ENCODE results near the gene B3GLCT.
"Not testable (repeated sequence)": the region's sequence is repeated elsewhere in the genome, so short reads cannot be mapped to it uniquely, and the experiment has no call there.

Gene B3GLCT

DNA sequence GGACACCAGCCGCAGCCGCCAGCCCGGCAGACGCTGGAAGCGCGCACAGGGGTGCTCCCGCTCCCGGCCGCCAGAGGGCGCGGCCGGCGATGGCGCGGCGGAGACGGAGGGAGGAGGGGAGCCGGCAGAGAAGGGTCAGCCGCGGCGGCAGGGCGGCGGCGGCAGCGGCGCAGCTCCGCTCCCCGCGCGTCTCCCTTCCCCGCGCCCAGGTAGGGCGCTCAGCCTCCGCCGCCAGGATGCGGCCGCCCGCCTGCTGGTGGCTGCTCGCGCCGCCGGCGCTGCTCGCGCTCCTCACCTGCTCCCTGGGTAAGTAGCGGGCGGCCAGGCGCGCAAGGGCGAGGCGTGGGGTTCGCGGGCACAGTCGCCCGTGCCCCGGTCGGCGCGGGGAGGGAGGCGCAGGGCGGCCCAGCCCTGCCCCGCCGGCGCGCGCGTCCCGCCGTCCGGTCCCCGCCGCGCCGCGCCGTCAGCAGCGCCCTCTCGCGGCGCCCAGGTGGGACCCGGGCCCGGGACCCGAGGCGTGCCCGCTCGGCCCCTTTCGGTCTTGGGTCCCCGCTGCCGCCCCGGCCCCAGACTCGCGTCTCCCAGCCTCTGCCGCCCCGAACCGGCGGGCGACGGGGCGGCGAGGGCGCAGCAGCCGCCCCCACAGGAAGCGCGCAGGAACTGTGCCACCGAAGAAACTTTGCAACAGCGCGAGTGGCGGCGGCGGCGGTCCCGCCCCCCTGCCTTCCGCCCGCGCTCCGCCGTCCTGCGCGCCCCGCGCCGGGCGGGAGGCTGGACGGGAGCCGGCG lies at the start of gene B3GLCT:
Gene B3GLCT (plus strand): TSS at position 127 of the 788 bp plus-strand sequence. CDS start 110 bp downstream, at position 237.
- DNase-seq, result peak; percentile 87

GRCh38 chr13:31150315-31150985 lies 49.3 kb upstream of the B3GLCT start:
- DNase-seq, result no peak

GRCh38 chr13:31151837-31152236 lies 47.9 kb upstream of the B3GLCT start:
- DNase-seq, result no peak

- no peak for DNase-seq
These were observed 44.8 kb upstream of the B3GLCT start for GRCh38 chr13:31154939-31155338.

GRCh38 chr13:31159306-31159705 lies 40.5 kb upstream of the B3GLCT start:
- DNase-seq, result no peak

- peak; percentile 82 for DNase-seq
These were observed 38.8 kb upstream of the B3GLCT start for GRCh38 chr13:31160857-31161556.

DNA sequence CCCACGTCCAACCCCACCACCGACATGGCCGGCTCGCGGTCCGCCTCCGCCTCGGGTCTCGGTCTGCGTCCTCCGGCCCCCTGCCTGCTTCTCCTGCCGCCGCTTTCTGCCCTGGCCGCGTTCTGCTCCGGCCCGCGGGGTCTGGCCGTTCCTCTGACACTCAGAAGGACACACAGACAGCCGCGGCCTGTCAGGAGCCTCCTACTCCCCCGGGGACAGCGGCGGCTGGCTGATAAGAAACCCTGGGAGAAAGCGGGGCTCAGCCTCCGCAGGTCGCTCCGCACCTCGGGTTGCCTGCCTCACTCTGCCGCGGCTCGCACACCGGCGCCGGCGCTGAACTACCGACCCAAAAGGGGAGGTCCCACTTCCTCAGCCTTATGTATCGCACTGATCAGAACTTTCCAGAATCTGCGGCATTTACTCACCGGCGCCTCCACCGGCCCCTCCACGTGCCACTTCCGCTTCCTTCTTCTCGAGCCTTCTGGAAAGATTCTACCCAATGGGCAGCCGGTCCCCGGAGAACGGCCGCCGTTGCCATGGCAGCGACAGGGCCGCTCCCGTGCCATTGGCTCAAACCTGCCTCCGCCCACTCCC lies 38.1 kb upstream of the B3GLCT start, which contains the start of gene HSPH1:
Gene HSPH1 (minus strand): TSS at position 348 of the 594 bp plus-strand sequence. CDS start 322 bp downstream, at position 26.
- peak; percentile 100 for DNase-seq

DNA sequence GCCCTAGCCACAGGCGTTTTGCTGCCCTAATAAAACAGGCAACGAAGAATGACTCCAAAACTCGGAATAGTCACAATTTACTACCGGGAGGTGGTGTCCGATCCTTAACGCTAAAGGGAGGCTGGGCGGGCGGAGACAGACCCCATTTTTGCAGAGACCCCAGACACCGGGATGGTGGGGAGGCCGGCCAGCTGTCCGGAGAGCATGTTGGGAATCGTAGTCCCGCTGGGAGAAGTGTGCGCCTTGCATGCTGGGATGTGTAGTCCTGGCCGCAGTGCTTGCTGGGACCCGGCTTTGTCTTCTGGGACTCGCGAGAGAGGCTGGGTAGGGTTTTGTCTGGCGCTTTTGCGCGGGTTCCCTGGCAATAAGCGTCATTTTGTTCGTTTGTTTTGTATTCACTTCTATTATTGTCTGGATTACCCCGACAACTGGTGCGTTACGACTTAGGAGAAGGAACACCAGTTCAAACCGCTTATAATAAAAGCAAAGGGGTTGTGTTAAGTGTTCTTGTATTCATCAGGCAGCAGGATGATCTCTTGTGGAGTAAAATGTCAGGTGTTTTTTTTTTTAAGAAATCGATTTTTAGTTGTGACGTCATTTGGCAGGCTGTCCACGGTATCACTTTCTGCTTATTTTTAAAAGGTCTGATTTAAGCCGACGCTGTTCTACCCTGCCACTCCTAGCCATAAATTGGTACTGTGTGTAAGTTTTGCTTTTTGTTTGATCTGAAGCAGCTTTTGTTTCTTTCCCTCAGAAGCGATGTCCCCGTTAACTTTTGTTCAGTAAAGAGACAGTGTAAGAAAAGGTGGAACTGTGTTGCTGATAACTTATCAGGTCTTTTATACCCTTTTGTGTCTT lies 37.4 kb upstream of the B3GLCT start:
- DNase-seq, result peak; percentile 100

DNA sequence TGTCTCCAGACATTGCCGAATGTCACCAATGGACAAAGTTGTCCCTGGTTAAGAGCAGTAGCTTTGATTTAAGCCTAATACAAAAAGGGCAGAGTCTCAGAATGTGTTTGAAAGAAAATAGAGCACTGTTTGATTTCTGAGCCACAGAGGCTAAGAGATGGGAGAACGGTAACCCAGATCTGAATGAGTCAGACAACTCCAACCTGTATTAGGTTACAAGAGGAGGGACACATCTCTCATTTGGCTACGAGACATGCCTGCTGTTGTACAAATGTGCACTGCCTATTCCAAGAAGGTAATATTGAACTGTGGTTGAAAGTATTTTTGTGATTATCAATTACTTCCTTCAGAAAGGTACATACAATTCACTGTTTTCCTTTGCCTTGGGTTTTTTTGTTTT lies 33.2 kb upstream of the B3GLCT start:
- DNase-seq, result no peak

- DNase-seq, result no peak
These were observed 32.3 kb upstream of the B3GLCT start for GRCh38 chr13:31167490-31167889.

DNA sequence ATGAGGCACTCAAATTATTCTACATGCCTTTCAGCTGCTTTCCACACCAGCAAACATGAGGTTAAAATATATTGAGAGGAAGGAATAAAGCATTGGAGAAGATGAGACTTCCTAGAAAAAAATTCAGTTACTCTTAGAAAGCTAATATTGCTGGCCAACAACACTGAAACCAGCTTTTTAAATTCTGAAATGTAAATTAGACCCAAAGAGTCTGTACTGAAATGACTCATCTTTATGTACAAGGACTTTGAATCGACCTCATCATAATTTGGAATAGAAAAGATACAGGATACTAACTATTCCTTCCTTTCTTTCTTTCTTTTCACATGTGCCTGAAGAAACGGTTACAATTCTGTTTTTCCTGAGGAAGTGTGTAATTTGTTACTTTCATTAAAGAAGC lies 31.6 kb upstream of the B3GLCT start:
- DNase-seq, result no peak

GRCh38 chr13:31168736-31169135 lies 31.0 kb upstream of the B3GLCT start:
- DNase-seq, result no peak

GRCh38 chr13:31172001-31172400 lies 27.8 kb upstream of the B3GLCT start:
- DNase-seq, result no peak

- no peak for DNase-seq
These were observed 27.2 kb upstream of the B3GLCT start for GRCh38 chr13:31172535-31172934.

DNA sequence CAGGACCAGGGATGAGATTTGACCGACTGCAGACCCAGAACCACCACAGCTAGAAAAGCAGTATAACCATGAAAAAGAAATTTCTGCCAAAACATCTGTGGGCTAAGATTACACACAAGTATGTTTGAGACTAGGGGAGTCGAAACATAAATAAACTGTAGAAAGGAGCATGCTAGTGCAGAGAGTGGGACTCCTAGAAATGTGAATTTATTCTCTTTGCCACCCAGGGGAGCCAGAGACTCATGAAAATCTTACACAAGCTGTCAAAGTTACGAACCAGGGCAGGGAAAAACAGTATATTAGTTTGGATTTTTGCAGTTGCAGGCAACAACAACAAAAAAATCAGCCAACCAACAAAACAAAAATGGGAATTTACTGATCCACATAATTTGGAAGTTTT lies 25.8 kb upstream of the B3GLCT start:
- DNase-seq, result no peak

DNA sequence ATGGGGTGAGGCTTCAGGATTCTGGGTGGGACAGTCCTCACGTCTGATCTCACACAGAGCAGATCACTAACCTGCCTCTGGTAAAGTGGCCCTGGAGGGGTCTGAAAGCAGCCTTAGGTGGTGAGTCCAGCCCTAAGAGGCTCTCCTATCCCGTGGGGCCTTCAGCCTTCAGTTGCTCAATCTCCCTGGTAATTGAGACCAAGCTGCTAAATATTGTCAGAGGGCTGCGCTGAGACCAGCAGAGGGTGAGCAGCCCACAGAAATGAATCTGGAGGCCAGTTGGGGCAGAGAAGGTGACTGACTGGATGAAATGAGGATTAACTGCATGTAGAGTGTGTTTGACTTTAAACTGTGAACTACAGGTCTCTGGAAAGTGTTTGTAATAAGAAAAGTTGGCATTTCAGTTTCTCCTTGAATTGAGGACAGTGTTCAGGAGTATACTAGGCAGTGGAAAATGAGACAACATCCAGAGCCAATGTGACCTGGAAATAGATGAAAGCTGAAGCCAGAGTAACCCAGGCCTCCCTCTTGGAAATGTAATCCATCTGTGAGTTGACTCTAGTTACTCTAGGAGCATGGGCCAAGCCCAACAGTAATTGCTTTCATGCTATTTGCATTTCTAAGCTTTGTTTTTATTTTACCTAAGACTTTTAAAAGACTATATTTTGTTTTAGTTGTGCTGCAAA lies 23.8 kb upstream of the B3GLCT start:
- DNase-seq, result no peak

DNA sequence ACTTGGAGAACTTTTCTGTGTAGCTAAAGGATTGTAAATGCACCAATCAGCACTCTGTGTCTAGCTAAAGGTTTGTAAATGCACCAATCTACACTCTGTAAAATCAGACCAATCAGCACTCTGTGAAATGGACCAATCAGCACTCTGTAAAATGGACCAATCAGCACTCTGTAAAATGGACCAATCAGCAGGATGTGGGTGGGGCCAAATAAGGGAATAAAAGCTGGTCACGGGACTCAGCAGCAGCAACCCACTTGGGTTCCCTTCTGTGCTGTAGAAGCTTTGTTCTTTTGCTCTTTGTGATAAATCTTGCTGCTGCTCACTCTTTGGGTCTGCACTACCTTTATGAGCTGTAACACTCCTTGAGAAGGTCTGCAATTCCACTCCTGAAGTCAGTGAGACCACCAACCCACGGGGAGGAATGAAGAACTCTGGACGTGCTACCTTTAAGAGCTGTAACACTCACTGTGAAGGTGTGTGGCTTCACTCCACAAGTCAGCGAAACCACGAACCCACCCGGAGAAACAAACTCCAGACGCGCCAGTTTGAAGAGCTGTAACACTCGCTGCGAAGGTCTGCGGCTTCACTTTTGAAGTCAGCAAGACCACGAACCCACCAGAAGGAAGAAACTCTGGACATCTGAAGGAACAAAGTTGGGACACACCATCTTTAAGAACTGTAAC lies 21.8 kb upstream of the B3GLCT start:
- not testable (repeated sequence) for DNase-seq

GRCh38 chr13:31179241-31179640 lies 20.5 kb upstream of the B3GLCT start:
- no peak for DNase-seq

DNA sequence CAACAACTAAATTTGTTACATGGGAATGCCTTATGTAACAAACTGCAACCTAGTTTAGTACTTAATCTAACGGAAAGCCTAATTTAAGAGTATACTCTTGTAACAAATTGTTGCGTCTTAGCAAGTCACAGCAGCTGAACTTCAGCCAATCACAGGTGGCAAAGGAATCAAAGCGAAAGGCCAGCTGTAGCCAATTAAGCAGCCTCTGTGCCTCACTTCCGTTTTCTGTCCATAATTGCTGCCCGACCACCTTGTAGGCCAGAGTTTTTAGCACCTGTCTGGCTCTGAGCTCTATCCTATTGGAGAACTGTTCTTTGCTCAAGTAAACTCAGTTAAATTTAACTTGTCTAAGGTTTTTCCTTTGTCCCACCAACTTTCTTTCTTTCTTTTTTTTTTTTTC lies 20.0 kb upstream of the B3GLCT start:
- DNase-seq, result no peak

DNA sequence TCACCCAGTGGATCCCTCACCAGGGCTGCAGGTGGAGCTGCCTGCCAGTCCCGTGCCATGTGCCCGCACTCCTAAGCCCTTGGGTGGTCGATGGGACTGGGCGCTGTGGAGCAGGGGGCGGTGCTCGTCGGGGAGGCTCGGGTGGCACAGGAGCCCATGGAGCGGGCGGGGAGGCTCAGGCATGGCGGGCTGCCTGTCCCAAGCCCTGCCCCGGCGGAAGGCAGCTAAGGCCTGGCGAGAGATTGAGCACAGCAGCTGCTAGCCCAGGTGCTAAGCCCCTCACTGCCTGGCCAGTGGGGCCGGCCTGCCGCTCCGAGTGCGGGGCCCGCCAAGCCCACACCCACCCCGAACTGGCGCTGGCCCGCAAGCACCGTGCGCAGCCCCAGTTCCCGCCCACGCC lies 16.8 kb upstream of the B3GLCT start:
- no peak for DNase-seq

- no peak for DNase-seq
These were observed 15.3 kb upstream of the B3GLCT start for GRCh38 chr13:31184451-31184850.

All from NCI-H748 treated with DMSO at 0.1 percent for 48 hours (cell line).